ENCODE results near the gene CCDC152.

DNA sequence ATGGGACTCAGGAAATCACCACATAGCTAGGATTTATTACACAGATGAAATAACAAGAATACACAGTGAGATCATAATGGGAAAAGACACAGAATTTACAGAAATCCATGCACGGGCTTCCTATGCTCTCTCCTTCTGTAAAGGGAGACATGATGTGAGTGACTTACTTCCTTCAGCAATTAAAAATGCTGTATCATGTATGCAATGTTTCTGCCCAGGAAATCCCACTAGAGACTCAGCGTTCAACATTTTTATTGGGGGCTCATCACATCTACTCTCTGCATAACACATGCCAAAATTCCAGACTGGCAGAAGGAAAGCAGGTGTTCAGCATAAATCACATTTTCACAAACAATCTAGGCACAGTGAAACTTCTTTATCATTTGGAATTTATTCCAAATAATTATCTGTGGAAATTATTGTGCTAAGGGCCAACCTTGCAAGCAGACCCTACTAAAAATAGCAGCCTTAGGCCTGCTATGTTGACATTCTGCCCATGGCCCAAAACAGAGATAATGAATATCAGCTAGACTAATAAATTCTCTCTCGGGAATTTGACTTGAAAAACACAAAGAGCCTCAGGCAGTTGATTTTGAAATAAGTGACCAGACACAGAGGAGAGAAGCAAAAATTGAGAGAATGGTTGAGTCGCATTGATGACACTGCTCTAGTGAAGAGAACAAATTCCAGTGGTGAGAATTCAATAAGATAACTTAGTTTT lies 86.5 kb downstream of the CCDC152 start:
- TF ChIP-seq POLR2A (IDR thresholded peaks at IDR 0.05): no peak
- TF ChIP-seq, protein P1, sequence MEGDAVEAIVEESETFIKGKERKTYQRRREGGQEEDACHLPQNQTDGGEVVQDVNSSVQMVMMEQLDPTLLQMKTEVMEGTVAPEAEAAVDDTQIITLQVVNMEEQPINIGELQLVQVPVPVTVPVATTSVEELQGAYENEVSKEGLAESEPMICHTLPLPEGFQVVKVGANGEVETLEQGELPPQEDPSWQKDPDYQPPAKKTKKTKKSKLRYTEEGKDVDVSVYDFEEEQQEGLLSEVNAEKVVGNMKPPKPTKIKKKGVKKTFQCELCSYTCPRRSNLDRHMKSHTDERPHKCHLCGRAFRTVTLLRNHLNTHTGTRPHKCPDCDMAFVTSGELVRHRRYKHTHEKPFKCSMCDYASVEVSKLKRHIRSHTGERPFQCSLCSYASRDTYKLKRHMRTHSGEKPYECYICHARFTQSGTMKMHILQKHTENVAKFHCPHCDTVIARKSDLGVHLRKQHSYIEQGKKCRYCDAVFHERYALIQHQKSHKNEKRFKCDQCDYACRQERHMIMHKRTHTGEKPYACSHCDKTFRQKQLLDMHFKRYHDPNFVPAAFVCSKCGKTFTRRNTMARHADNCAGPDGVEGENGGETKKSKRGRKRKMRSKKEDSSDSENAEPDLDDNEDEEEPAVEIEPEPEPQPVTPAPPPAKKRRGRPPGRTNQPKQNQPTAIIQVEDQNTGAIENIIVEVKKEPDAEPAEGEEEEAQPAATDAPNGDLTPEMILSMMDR (IDR thresholded peaks at IDR 0.05): no peak
